Astrocyte (in vitro differentiated cells and primary cell): ENCODE data around the gene USP40. TPM values are rescaled to one million over a fixed set of nuclear protein-coding genes. Genes with fewer than 3 reads are reported as not detected.

Experiments
- DNase-seq: peaks from one replicate; pipeline ENCODE4 v3.0.0-alpha.2; 2010; ENCODE audit warnings: low read depth
- FAIRE-seq: peaks from 2 replicates; lab custom pipeline; 2011; peaks lifted over from hg19 to GRCh38; lab: Jason Lieb, UNC
- H2AFZ ChIP-seq: 2 replicates; pipeline ENCODE4 v1.6.0; 2012; ENCODE audit warnings: low read depth, low read length, inconsistent platforms
- H3K27ac ChIP-seq: 2 replicates; pipeline ENCODE4 v1.5.1; 2011; ENCODE audit warnings: low read depth, low read length, inconsistent platforms
- H3K27me3 ChIP-seq: 2 replicates; pipeline ENCODE4 v1.6.0; 2011; ENCODE audit warnings: low read length, inconsistent platforms; ENCODE audit not compliant: insufficient read depth
- H3K36me3 ChIP-seq: 2 replicates; pipeline ENCODE4 v1.5.1; 2011; ENCODE audit warnings: low read length, inconsistent platforms; ENCODE audit not compliant: insufficient read depth
- H3K4me1 ChIP-seq: 2 replicates; pipeline ENCODE4 v1.5.1; 2011; ENCODE audit warnings: low read length, inconsistent platforms; ENCODE audit not compliant: insufficient read depth
- H3K4me2 ChIP-seq: 2 replicates; pipeline ENCODE4 v1.6.0; 2012; ENCODE audit warnings: low read length, inconsistent platforms
- H3K4me3 ChIP-seq: 2 replicates; pipeline ENCODE4 v1.5.1; 2011; ENCODE audit warnings: low read depth, mild to moderate bottlenecking, low read length, inconsistent platforms; ENCODE audit not compliant: insufficient read depth
- H3K79me2 ChIP-seq: 2 replicates; pipeline ENCODE4 v1.6.0; 2012; ENCODE audit warnings: mild to moderate bottlenecking, low read length, inconsistent platforms; ENCODE audit not compliant: insufficient read depth
- H3K9ac ChIP-seq: 2 replicates; pipeline ENCODE4 v1.6.0; 2012; ENCODE audit warnings: mild to moderate bottlenecking, low read length, inconsistent platforms
- H3K9me3 ChIP-seq: 2 replicates; pipeline ENCODE4 v1.5.1; 2012; ENCODE audit warnings: low read depth, mild to moderate bottlenecking, low read length, inconsistent platforms; ENCODE audit not compliant: insufficient read depth
- H4K20me1 ChIP-seq: 2 replicates; pipeline ENCODE4 v1.6.0; 2012; ENCODE audit warnings: low read length, inconsistent platforms; ENCODE audit not compliant: insufficient read depth
- H3K27ac Mint-ChIP-seq: one replicate; pipeline ENCODE4 v1.8.0; 2021; ENCODE audit warnings: mild to moderate bottlenecking, mixed read lengths; ENCODE audit not compliant: unreplicated experiment
- H3K27me3 Mint-ChIP-seq: one replicate; pipeline ENCODE4 v1.8.0; 2021; ENCODE audit warnings: low read depth, mixed read lengths; ENCODE audit not compliant: unreplicated experiment
- H3K36me3 Mint-ChIP-seq: one replicate; pipeline ENCODE4 v1.8.0; 2021; ENCODE audit warnings: low read depth, mixed read lengths; ENCODE audit not compliant: unreplicated experiment
- H3K4me1 Mint-ChIP-seq: one replicate; pipeline ENCODE4 v1.8.0; 2021; ENCODE audit warnings: low read depth, mixed read lengths; ENCODE audit not compliant: unreplicated experiment
- H3K4me3 Mint-ChIP-seq: one replicate; pipeline ENCODE4 v1.8.0; 2021; ENCODE audit warnings: mild to moderate bottlenecking, moderate library complexity, mixed read lengths; ENCODE audit not compliant: unreplicated experiment
- H3K9me3 Mint-ChIP-seq: one replicate; pipeline ENCODE4 v1.8.0; 2021; ENCODE audit warnings: mild to moderate bottlenecking, mixed read lengths; ENCODE audit not compliant: unreplicated experiment
- EZH2 ChIP-seq: IDR thresholded peaks from 2 replicates; pipeline ENCODE4 v1.6.1; 2012; ENCODE audit warnings: mild to moderate bottlenecking, low read length, inconsistent platforms; ENCODE audit not compliant: insufficient read depth
- total RNA-seq: library from RNA; stranded (reverse); gene quantifications from 2 replicates; pipeline ENCODE4 v1.2.1, GENCODE V29; 2021
- TF ChIP-seq, protein P1 (sequence below): IDR thresholded peaks from 2 replicates; pipeline ENCODE4 v1.5.1; 2011; ENCODE audit warnings: low read depth, mild to moderate bottlenecking, inconsistent platforms, low read length, moderate library complexity; ENCODE audit not compliant: insufficient read depth

USP40 gene
- total RNA-seq, 1 donor from 2014 or later: 25.4 TPM

- Mint-ChIP-seq H3K4me1 (peaks cover 13% of the 10 kb centered on the region), H3K9me3 (no peaks in the 10 kb centered on the region), H3K36me3 (no peaks in the 10 kb centered on the region), H3K27me3 (no peaks in the 10 kb centered on the region), H3K4me3 (no peak overlapping the region), H3K27ac (no peak overlapping the region)
- Histone ChIP-seq H3K4me2 (no peak overlapping the region), H3K36me3 (no peaks in the 10 kb centered on the region), H3K4me3 (no peak overlapping the region), H2AFZ (no peak overlapping the region), H4K20me1 (no peaks in the 10 kb centered on the region), H3K27ac (no peak overlapping the region), H3K79me2 (no peaks in the 10 kb centered on the region), H3K4me1 (no peaks in the 10 kb centered on the region), H3K9me3 (no peaks in the 10 kb centered on the region), H3K27me3 (peaks cover 6% of the 10 kb centered on the region), H3K9ac (no peak overlapping the region)
- TF ChIP-seq EZH2: no peak
- TF ChIP-seq, protein P1, sequence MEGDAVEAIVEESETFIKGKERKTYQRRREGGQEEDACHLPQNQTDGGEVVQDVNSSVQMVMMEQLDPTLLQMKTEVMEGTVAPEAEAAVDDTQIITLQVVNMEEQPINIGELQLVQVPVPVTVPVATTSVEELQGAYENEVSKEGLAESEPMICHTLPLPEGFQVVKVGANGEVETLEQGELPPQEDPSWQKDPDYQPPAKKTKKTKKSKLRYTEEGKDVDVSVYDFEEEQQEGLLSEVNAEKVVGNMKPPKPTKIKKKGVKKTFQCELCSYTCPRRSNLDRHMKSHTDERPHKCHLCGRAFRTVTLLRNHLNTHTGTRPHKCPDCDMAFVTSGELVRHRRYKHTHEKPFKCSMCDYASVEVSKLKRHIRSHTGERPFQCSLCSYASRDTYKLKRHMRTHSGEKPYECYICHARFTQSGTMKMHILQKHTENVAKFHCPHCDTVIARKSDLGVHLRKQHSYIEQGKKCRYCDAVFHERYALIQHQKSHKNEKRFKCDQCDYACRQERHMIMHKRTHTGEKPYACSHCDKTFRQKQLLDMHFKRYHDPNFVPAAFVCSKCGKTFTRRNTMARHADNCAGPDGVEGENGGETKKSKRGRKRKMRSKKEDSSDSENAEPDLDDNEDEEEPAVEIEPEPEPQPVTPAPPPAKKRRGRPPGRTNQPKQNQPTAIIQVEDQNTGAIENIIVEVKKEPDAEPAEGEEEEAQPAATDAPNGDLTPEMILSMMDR: no peak
- FAIRE-seq (no peak), DNase-seq (no peak)
Measured at GRCh38 chr2:233602076-233602475, 35.5 kb upstream of the USP40 start.

GRCh38 chr2:233600386-233600785 lies 33.8 kb upstream of the USP40 start:
- DNase-seq (no peak), FAIRE-seq (no peak)
- Histone ChIP-seq H4K20me1 (no peaks in the 10 kb centered on the region), H2AFZ (no peak overlapping the region), H3K9ac (no peak overlapping the region), H3K9me3 (no peaks in the 10 kb centered on the region), H3K4me3 (no peak overlapping the region), H3K79me2 (no peaks in the 10 kb centered on the region), H3K36me3 (no peaks in the 10 kb centered on the region), H3K27ac (no peak overlapping the region), H3K4me1 (no peaks in the 10 kb centered on the region), H3K27me3 (peaks cover 6% of the 10 kb centered on the region), H3K4me2 (no peak overlapping the region)
- Mint-ChIP-seq H3K9me3 (no peaks in the 10 kb centered on the region), H3K27ac (no peak overlapping the region), H3K4me3 (no peak overlapping the region), H3K36me3 (no peaks in the 10 kb centered on the region), H3K27me3 (no peaks in the 10 kb centered on the region), H3K4me1 (peaks cover 13% of the 10 kb centered on the region)
- TF ChIP-seq, protein P1: no peak
- TF ChIP-seq EZH2: no peak

DNA sequence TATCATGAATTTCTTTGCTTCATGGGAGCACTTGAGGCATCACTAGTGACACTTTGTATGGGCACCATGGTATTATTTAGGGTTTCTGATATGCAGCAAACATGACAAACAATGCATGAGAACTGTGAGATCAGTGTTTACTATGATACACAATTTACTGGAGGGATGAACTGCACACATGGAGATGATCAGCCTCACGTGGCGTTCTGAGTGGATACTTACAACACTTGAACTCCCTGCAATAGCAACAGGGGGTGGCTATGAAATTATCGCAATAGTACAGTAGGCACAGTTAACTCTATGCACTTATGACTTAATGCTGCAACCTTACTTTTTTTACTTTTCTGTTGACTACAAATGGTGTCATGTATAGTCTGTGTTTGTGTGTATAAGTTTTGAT lies 32.4 kb upstream of the USP40 start:
- Histone ChIP-seq H3K79me2 (no peaks in the 10 kb centered on the region), H3K36me3 (no peaks in the 10 kb centered on the region), H3K9me3 (no peaks in the 10 kb centered on the region), H3K4me1 (no peaks in the 10 kb centered on the region), H4K20me1 (no peaks in the 10 kb centered on the region), H3K4me3 (no peak overlapping the region), H3K27me3 (peaks cover 6% of the 10 kb centered on the region), H3K4me2 (no peak overlapping the region), H3K9ac (no peak overlapping the region), H2AFZ (no peak overlapping the region), H3K27ac (no peak overlapping the region)
- no peak for TF ChIP-seq EZH2
- TF ChIP-seq, protein P1: no peak
- Mint-ChIP-seq H3K4me1 (peaks cover 13% of the 10 kb centered on the region), H3K4me3 (no peak overlapping the region), H3K9me3 (peaks cover 3% of the 10 kb centered on the region), H3K36me3 (no peaks in the 10 kb centered on the region), H3K27me3 (peaks cover 5% of the 10 kb centered on the region), H3K27ac (no peak overlapping the region)
- FAIRE-seq (no peak), DNase-seq (no peak)
